ENCODE results near the gene PIK3C2G.

The PIK3C2G gene

DNA sequence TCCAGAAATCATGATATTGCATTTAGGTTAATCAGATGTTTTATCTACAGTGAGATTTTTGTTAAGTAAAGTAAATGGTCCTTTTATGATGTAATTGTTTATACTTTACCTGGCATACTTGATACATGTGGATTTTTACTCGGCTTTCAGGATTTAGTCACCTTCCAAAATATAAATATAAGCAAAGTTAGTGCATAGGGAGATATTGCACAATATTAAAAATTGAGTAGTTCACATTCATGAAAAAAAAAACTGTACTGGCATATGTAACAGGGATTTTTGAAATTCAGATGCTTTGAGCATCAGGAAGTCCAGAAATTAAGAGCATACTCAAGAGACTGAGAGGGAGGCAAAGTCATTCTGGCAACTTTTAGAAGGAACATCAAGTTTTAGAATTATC is 303.0 kb downstream of the PIK3C2G start:
- Histone ChIP-seq H4K20me1 (ENCODE audit: insufficient read depth, low read length) (no peaks in the 10 kb centered on the region), H3K4me1 (ENCODE audit: insufficient read depth, low read length) (no peaks in the 10 kb centered on the region), H3K9ac (ENCODE audit: low read depth, low read length) (no peak overlapping the region), H3K9me3 (ENCODE audit: insufficient read depth, low read length, severe bottlenecking) (no peaks in the 10 kb centered on the region), H3K27me3 (ENCODE audit: insufficient read depth, low read length, poor library complexity) (no peaks in the 10 kb centered on the region), H2AFZ (ENCODE audit: low read depth, low read length) (no peak overlapping the region), H3K79me2 (ENCODE audit: insufficient read depth, low read length) (no peaks in the 10 kb centered on the region), H3K36me3 (ENCODE audit: insufficient read depth, low read length) (no peaks in the 10 kb centered on the region), H3K4me2 (ENCODE audit: insufficient read depth, low read length) (no peak overlapping the region), H3K4me3 (ENCODE audit: low read depth in 1 of 2, low read length in 2 of 2) (no peak overlapping the region), H3K27ac (ENCODE audit: low read length) (no peak overlapping the region)
- DNase-seq (no peak), ATAC-seq (ENCODE audit: insufficient read depth, low read depth) (no peak)
- no peak for TF ChIP-seq EZH2 (IDR thresholded peaks at IDR 0.05; ENCODE audit: borderline replicate concordance, low read depth, low read length, severe bottlenecking)
- TF ChIP-seq, protein P1, sequence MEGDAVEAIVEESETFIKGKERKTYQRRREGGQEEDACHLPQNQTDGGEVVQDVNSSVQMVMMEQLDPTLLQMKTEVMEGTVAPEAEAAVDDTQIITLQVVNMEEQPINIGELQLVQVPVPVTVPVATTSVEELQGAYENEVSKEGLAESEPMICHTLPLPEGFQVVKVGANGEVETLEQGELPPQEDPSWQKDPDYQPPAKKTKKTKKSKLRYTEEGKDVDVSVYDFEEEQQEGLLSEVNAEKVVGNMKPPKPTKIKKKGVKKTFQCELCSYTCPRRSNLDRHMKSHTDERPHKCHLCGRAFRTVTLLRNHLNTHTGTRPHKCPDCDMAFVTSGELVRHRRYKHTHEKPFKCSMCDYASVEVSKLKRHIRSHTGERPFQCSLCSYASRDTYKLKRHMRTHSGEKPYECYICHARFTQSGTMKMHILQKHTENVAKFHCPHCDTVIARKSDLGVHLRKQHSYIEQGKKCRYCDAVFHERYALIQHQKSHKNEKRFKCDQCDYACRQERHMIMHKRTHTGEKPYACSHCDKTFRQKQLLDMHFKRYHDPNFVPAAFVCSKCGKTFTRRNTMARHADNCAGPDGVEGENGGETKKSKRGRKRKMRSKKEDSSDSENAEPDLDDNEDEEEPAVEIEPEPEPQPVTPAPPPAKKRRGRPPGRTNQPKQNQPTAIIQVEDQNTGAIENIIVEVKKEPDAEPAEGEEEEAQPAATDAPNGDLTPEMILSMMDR (IDR thresholded peaks at IDR 0.05; ENCODE audit: borderline replicate concordance, extremely low read depth, low read length, poor library complexity, severe bottlenecking) = no peak

DNA sequence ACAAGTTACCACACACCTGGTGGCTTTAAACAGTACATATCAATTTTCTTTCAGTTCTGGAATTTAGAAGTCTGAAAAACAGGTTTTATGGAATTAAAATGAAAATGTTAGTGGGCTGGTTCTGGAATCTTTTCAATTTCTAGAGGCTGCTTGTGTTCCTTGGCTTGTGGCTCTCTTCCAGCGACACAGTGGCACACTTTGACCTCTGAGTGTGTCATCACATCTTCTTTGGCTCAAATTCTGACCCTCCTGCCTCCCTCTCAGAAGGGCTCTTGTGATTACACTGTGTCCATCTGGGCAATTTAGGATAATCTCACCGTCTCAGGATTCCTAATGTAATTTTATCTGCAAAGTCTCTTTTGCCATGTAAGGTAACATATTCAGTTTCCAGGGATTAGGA is 306.5 kb downstream of the PIK3C2G start:
- no peaks in the 10 kb centered on the region for H3K36me3 ChIP-seq (ENCODE audit: insufficient read depth, low read length)
- no peak overlapping the region for H3K9ac ChIP-seq (ENCODE audit: low read depth, low read length)
- ATAC-seq (ENCODE audit: insufficient read depth, low read depth) (no peak), DNase-seq (no peak)
- no peaks in the 10 kb centered on the region for H4K20me1 ChIP-seq (ENCODE audit: insufficient read depth, low read length)
- no peaks in the 10 kb centered on the region for H3K9me3 ChIP-seq (ENCODE audit: insufficient read depth, low read length, severe bottlenecking)
- no peak overlapping the region for H2AFZ ChIP-seq (ENCODE audit: low read depth, low read length)
- H3K4me2 ChIP-seq (ENCODE audit: insufficient read depth, low read length) = no peak overlapping the region
- no peaks in the 10 kb centered on the region for H3K27me3 ChIP-seq (ENCODE audit: insufficient read depth, low read length, poor library complexity)
- H3K4me1 ChIP-seq (ENCODE audit: insufficient read depth, low read length) = no peaks in the 10 kb centered on the region
- H3K79me2 ChIP-seq (ENCODE audit: insufficient read depth, low read length) = no peaks in the 10 kb centered on the region
- no peak overlapping the region for H3K27ac ChIP-seq (ENCODE audit: low read length)
- H3K4me3 ChIP-seq (ENCODE audit: low read depth in 1 of 2, low read length in 2 of 2) = no peak overlapping the region
- TF ChIP-seq, protein P1 (IDR thresholded peaks at IDR 0.05; ENCODE audit: borderline replicate concordance, extremely low read depth, low read length, poor library complexity, severe bottlenecking) = no peak
- TF ChIP-seq EZH2 (IDR thresholded peaks at IDR 0.05; ENCODE audit: borderline replicate concordance, low read depth, low read length, severe bottlenecking) = no peak

GRCh38 chr12:18570543-18570942 is 309.2 kb downstream of the PIK3C2G start:
- H3K27me3 ChIP-seq (ENCODE audit: insufficient read depth, low read length, poor library complexity) = no peaks in the 10 kb centered on the region
- H3K4me3 ChIP-seq (ENCODE audit: low read depth in 1 of 2, low read length in 2 of 2) = no peak overlapping the region
- H3K4me1 ChIP-seq (ENCODE audit: insufficient read depth, low read length) = no peaks in the 10 kb centered on the region
- H3K36me3 ChIP-seq (ENCODE audit: insufficient read depth, low read length) = no peaks in the 10 kb centered on the region
- H4K20me1 ChIP-seq (ENCODE audit: insufficient read depth, low read length) = no peaks in the 10 kb centered on the region
- DNase-seq (no peak), ATAC-seq (ENCODE audit: insufficient read depth, low read depth) (no peak)
- no peak overlapping the region for H2AFZ ChIP-seq (ENCODE audit: low read depth, low read length)
- H3K4me2 ChIP-seq (ENCODE audit: insufficient read depth, low read length) = no peak overlapping the region
- H3K9me3 ChIP-seq (ENCODE audit: insufficient read depth, low read length, severe bottlenecking) = no peaks in the 10 kb centered on the region
- H3K9ac ChIP-seq (ENCODE audit: low read depth, low read length) = no peak overlapping the region
- H3K79me2 ChIP-seq (ENCODE audit: insufficient read depth, low read length) = no peaks in the 10 kb centered on the region
- TF ChIP-seq, protein P1 (IDR thresholded peaks at IDR 0.05; ENCODE audit: borderline replicate concordance, extremely low read depth, low read length, poor library complexity, severe bottlenecking) = no peak
- no peak for TF ChIP-seq EZH2 (IDR thresholded peaks at IDR 0.05; ENCODE audit: borderline replicate concordance, low read depth, low read length, severe bottlenecking)
- no peak overlapping the region for H3K27ac ChIP-seq (ENCODE audit: low read length)

DNA sequence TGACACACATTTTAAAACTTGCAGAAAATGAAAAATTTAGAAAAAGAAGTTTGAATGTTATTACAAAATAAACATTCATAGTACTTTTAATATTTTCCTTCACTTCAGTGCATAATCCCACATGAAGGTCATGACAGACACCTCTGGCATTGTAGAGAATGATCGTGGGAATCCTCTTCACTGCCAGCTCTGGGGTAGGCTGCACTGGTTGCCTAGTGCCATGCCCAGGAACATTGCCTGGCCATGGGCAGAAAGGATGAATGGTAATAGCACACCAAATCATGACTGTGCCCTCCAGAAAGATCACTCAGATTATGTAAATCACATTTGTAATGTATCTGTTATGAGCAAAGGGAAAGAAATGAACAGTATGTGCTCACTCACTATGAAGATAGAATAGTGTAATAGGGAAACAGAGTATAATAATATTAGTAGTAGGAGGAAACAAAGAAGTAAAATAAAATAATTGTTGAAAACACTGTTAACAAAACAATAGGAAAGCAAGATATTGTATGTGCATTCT is 314.8 kb downstream of the PIK3C2G start:
- H3K4me1 ChIP-seq (ENCODE audit: insufficient read depth, low read length) = no peaks in the 10 kb centered on the region
- H3K79me2 ChIP-seq (ENCODE audit: insufficient read depth, low read length) = no peaks in the 10 kb centered on the region
- H3K36me3 ChIP-seq (ENCODE audit: insufficient read depth, low read length) = no peaks in the 10 kb centered on the region
- no peaks in the 10 kb centered on the region for H3K9me3 ChIP-seq (ENCODE audit: insufficient read depth, low read length, severe bottlenecking)
- no peak overlapping the region for H3K9ac ChIP-seq (ENCODE audit: low read depth, low read length)
- no peak overlapping the region for H3K4me3 ChIP-seq (ENCODE audit: low read depth in 1 of 2, low read length in 2 of 2)
- TF ChIP-seq EZH2 (IDR thresholded peaks at IDR 0.05; ENCODE audit: borderline replicate concordance, low read depth, low read length, severe bottlenecking) = no peak
- TF ChIP-seq, protein P1 (IDR thresholded peaks at IDR 0.05; ENCODE audit: borderline replicate concordance, extremely low read depth, low read length, poor library complexity, severe bottlenecking) = no peak
- DNase-seq (no peak), ATAC-seq (ENCODE audit: insufficient read depth, low read depth) (no peak)
- H3K27ac ChIP-seq (ENCODE audit: low read length) = no peak overlapping the region
- H3K4me2 ChIP-seq (ENCODE audit: insufficient read depth, low read length) = no peak overlapping the region
- no peaks in the 10 kb centered on the region for H4K20me1 ChIP-seq (ENCODE audit: insufficient read depth, low read length)
- H3K27me3 ChIP-seq (ENCODE audit: insufficient read depth, low read length, poor library complexity) = no peaks in the 10 kb centered on the region
- no peak overlapping the region for H2AFZ ChIP-seq (ENCODE audit: low read depth, low read length)

Measured in DND-41 (cell line).